Activated CD4-positive, CD25-positive, alpha-beta regulatory T cell (primary cell): ENCODE measurements around the gene GFRA1.

ENCODE experiments used
- DNase-seq, 4 experiments: peaks; one replicate each; lab custom pipeline; 2025; lab: John Stamatoyannopoulos, UW

Gene GFRA1

DNA sequence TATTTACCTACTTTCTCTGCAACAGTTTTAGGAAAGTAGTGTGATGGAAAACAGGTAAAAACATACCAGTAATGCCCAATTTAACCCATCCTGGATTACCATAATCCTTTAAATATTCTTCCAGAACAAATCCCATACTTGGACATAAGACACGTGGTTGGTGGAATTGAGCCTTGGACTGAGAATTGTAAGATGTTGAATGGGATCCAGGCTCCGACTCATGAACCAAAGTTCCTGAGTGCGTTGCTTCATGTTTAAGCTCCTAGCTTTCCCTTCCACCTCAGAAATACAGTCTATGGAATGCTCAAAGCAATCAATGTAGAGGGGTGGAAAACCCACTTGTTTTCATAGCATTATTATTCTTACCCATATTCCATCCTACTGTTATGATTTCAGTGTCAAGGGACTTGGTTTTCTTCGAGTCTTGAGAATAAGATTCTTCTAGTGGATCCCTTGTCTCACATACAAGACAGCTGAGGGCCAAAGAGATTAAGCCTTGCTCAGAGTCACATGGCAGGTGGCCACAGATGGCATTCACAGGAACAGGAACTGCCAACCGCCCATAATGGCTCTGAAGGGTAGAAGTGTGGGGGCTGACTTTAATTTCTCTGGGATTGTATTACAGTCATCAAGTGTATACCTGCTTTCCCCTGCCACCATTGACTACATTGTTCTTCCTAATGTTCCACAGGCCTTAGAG lies 171.2 kb downstream of the GFRA1 start:
- no peak for DNase-seq

DNA sequence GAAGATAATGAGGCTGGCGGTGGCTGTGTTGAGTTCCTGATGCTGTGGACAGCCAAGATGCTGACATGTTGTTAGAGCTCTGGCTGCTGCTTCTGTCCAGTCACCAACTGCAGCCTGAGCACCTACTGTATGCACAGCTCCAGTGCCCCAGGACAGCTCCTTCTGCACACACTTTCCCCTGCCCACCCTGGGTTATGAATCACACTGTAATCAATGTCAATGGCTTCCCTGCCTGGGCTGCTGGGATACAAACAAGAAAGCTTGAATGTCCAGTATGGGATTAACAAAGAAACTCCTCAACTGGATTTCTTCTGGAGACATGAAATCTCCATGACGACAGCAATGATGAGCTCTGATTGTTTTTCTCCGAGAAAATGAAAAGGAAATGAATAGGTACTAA lies 172.0 kb downstream of the GFRA1 start:
- DNase-seq = no peak

DNA sequence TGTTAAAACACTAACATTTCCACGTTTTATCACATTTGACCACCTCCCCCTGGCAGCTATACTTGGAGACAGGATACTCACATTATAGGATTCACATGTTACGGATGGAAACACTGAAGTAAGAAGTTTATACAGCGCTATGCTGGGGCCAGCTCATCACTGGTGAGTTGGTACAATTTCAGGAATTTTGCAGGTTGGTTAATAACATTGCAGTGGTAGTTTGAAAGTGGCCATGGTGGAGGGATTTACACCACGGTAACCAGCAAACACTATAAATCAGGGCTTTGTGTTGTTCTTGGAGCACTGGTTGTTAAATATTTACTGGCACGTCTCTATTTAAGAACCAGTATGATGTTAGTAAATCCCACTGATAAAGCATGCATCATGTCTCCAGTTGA lies 174.0 kb downstream of the GFRA1 start:
- DNase-seq = no peak

DNA sequence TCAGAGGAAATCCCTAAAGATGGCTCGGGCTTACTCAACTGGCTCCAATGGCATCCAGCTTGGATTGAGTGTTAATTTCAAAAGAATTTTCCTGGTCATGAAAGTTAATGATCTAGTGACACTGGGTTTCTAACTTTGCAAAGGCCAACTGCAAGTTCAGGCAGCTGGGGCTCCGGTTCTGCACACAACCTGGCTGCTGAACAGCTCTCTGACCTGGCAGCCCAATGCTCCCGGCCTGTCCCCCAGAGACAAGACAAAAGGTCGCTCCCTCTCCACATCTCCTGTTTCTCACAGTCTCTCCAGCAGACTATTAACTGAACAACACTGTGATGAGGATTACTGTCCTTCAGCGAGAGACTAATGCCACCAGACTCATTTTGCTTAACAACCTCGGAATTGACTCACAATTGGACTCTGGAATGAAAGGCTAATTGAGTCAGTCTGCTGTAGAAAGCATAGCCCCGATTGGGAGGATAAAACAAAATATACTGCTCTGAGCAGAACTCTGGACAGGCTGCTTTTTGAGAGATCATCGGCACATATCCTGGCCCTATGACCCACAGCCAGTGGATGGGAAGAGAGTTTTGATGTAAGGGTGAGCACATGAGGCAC lies 174.5 kb downstream of the GFRA1 start:
- DNase-seq = no peak

DNA sequence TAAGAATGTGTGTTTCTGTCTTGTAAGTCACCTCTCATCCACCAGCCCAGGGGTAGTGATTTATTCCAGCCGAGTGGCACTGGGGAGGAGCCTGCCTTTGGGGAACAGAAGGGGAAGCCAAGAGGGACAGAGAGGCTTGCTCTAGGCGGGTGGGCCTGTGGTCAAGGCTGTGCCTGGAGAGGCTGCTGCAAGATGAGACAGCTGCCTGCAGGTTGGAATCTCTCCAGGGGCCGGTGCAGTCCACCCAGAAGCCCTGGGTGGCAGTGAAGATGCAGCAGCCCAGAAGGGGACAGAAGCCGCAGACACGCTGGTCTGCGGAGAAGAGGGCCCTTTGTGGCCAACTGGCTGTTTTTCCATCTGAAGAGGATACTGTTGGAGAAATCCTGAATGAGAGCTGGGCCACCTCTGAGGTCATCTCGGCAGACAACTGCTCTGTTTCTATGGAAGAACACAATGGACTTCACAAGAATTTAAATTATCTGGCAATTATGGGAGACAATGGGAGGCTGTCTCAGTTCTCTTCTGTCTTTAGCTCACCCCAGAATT lies 175.7 kb downstream of the GFRA1 start:
- no peak for DNase-seq

DNA sequence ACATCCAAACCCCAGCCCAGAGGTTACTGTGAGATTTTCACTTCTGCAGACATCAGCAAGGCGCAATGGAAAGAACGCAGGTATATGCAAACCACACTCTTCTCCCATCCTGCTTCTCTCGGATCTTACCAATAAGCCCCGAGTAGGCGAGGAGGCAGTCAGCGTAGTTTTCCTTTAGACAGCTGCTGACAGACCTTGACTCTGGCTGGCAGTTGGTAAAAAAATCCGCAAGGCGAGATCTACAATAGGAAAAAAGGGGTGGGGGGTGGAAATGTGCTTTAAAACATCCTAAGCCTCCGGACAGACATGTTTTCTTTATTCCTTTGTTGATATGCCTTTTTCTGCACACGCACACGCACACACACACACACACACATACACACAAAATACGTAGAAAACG lies 176.5 kb downstream of the GFRA1 start:
- DNase-seq = no peak

DNA sequence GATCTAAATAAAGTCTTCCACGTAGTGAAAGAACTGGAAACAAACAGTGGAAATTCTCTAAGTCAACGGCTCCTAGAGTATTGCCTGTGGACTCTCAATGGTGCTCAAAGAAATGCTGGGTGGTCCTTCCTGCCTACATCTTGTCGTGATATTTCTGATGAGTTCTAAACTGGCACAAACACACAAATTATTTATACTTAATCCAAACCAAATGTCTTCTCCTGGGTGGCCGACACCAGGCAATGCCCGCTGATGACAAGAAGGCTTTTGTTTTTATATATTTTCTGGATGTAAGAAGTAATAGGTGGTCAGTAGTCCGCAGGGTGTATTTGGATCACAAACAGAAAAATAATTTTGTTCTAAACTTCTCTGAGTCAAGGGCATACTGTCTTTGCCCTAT lies 178.7 kb downstream of the GFRA1 start:
- no peak for DNase-seq

DNA sequence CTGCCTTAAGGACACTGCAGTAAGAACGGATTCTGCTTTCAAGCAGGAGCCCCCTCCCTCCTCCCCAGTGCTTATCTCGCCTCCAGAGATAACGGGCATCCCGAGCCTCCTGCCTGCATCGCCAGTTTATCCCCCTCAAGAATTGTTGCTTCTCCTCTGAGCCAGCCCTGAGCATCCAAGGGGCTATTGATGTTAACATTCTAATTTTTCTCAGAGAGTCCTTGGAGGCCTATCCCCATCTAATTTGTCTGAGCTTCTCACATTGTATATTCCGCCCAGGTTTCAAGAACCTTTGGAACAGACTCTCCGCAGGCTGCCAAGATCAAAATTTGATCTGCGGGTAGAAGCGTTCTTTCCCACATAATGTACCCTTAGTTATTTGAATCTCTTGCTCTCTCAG lies 180.0 kb downstream of the GFRA1 start:
- no peak for DNase-seq

DNA sequence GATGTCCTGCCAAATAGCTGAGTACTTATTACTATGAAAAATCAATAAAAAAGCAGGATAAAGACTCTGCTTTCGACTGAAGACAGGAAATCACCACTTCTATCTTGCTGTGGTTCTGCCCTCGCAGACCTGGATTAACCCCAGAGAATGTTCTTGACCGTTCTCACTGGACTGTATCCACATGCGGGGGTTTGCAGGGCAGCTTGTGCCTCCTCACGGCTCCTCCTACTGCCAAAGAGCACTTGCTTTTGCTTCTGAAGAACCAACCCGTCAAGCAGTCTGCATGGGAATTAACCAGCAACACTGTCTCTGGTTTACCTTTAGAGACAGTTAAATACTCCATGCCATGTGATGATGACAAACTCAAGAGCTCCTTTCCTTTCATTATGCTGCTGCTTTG lies 184.0 kb downstream of the GFRA1 start:
- no peak for DNase-seq

DNA sequence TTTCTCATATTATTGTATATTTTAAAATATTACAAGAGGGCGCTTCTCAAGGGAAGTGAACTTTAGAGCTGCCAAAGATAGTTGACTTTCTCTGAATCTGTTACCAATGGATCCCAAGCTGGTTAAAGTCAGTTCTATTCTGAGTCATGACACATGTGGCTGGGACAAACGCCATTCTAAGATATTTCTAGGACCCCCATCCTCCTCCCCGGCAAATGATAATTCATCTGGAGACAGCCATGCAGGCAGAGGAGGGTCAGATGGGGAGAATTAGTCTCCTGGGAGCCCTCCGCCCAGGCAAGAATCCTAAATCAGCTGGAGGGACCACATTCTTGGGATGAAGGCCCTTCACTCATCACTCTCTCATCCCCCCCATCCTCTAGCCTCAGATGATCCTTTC lies 187.7 kb downstream of the GFRA1 start:
- no peak for DNase-seq

DNA sequence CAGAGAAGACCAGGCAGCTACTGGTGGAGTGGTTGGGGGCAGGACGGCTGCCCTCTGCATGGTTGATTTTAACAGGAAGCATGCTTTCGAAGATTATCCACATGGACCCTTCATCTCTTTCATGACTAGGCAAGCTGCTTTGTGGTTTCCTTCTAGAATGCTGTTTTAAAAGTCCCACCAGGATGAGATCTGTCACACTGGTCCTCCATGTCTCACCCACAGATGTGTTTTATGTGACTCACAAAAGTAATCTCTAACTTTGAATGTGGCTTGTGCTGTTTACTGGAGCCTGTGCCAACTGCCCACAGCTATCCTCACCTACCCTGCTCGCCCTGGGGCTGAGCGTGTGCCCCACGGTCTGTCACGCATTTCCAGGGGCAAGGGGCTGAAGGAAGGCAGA lies 188.8 kb downstream of the GFRA1 start:
- no peak for DNase-seq

DNA sequence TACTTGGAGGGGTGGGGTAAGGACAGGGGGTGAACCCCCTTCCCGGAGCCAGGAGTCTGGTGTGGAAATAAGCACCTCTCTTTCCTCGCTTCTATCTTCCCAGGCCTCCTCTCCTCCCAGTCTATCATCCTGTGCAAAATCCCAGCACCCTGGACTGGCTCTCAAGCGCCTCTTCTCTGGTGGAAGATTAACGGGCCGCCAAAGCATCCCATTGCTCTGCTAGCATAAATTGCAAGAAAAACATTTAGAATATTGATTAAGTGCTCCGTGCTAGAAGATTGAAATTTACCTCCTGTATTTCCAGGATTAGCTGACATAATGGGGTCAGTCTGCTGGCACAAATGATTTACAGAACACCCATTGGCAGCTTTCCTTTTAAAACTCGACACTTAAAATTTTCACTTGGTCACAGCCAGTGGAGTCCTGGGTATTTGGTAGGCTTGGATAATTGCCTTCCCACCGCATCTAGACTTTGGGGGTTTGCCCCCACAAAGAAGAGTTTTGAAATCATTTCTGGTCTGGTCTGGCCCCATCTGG lies 189.7 kb downstream of the GFRA1 start:
- no peak for DNase-seq

DNA sequence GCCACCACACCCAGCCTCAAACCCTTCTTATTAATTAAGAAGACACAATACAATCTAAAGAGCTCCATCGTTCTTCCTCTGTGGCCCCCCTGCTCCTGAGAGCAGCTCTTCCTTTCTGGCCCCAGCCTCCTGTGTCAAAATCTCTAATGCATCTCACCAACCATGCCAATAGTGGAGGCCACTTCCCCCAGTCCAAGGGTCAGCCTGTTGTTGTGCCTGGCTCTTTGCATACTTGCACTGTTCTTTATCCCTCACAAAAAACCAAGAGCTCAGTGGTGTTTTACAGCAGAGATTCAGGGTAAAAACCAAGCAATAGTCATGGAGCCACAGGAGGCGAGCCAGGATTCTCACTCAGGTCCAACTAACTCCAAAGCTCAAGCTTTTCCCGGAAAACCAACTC lies 190.2 kb downstream of the GFRA1 start:
- no peak for DNase-seq

DNA sequence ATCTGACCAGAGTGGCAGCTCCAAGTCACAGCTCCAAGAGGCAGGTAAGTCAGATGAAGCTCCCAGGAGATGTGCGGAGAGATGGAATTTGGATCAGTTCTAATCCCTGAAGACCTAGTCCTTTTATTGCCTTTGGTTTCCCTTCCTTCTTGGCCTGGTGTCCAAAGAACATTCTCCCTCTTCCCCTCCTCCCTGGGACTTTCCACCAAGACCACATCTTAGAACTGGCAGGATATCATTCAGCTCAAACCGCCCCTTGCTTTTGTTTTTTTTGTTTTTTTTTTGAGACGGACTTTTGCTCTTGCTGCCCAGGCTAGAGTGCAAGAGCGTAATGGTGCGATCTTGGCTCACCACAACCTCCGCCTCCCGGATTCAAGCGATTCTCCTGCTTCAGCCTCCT lies 190.8 kb downstream of the GFRA1 start:
- DNase-seq = no peak

DNA sequence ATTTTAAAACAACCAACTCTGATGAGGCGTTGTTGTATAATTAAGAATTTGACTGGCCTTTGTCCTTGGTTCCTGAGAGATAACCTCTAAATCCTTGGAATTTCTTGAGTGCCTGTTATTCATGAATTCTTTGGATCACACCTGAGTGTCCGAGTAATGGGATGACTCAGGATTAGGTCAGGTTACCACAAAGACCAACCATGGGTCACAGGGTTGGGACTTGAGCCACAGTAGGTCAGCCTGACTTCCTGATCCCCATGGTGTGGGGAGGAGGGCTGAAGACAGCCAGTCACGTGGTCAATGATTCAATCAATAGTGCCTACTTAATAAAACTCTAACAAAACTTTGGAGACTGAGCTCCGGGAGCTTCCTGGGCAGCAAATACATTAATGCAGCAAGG lies 192.5 kb downstream of the GFRA1 start:
- DNase-seq = no peak

DNA sequence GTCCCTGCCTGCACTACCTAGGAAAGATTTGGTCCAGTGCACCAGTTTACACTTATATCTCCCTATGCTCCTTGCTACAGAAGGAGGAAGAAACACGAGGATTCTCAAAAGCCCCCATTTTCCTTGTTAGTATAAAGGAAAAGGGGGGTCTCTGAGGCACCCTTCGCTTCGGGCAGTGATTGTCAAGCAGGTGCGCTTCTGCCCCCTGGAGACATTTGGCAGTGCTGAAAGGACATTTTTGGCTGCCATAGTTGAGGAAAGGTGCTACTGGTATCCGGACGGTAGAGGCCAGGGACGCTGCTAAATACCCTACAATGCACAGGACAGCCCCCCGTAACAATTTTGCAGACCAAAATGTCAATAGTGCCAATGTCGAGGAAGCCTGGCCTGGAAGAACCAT lies 193.7 kb downstream of the GFRA1 start:
- no peak for DNase-seq

DNA sequence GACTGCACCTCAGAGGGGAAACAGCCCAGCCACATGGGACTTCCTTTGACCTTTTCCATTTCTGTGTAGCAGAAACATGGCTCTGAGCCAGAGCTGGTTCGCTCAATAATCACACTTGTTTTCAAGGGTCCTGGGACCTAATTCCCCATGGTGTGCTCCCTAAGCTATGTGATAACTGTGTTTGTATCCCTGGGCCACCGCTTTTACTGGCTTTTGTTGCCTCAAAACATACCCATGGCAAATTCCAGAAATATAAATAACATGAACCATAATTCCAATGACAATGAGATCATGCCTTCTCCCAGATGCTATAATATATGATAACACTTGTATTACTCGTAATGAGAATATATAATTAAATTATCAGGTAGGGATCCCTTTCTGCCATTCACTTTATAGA lies 196.4 kb downstream of the GFRA1 start:
- DNase-seq = no peak

DNA sequence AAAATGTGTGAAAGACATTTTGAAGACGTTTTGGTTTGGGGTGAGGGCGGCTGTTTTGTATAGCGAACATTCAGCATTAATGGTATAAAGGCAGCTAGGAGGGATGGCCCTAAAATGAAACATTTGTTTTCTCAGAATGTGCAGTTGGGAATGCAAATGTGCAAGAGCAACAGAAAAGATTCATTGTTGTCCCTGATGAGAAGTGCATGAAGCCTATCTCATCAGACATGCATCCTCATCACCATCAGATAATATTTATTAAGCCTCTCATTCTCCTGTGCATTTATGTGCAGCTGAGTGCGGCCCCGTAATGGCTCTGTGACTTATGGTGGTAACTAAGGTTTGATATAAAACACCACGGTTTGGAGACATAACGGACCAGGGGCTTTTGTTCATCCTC lies 199.5 kb downstream of the GFRA1 start:
- no peak for DNase-seq

DNA sequence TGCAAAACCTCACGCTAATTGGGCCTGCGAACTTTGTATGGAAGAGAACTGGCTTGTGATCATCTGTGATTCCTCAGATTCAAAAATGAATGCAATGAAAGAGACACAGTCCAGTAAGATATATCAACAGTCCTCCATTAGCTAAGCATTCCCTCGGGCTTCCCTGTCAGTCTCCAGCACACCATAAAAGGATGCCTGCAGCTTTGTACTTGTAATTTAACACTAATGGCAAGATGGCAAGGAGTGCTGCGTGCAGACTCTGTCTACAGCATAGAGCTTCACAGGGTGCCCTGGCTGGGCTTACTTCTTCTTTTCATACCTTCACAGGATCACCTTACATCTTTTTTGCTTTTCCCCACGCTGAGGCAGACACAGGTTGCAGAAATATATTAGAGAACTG lies 200.0 kb downstream of the GFRA1 start:
- DNase-seq = no peak

DNA sequence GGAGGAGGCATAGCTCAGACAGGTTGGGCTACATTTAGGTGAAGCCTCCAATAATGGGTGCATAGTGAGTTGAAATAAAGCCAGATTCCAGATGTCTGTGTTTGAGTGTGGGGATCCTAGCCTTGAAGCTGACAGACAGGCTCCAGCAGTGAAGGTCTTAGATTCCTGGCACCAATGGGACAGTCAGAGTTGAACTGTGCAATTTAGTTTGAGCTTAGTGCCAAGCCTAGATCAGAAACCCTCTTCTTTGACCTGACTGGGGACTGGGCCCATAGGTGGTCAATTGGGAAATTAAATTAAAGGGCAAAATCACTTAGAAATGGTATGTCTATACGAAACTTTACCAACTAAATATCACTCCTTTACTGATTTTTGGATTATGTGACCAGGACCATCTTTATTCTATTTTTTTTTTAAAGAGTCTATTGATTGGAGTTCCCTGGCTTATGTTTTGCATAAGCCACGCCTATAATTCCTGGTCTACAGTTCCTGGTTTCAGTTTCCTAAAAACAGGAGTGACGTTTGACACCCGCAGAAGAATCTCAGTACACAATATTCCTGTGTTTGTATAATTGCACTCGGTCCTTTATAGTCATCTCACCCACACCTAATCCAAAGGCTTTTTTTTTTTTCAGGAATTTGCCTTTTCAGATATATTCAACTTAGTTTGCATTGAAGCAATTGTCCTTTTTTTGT lies 201.4 kb downstream of the GFRA1 start:
- no peak for DNase-seq

DNA sequence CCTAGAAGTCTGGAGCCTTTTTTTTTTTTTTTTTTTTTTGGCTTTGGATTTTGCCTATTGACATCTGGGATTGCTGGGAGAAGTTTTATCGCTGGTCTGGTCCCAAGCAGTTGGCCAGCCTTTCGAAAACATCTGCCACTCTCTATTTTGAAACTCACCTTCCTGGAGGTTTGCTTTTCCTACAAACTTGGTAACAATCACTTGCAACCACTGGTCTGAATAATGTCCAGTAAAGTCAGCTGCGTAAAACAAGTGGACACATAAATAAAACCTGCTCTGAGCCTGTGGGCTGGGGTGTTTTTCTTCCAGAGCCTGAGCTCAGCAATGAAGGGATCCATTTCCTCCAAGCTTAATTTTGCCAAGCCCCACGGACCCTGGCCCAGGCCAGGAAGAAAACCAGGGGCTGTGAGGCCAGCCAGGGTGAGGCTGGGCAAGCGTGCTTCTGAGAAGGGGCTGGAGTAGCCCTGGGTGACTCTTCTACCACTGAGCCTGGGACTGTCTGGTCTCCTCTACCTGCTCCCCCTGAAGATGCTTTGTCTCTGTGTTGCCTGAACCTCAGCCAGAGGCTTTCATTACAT lies 202.2 kb downstream of the GFRA1 start:
- no peak for DNase-seq

DNA sequence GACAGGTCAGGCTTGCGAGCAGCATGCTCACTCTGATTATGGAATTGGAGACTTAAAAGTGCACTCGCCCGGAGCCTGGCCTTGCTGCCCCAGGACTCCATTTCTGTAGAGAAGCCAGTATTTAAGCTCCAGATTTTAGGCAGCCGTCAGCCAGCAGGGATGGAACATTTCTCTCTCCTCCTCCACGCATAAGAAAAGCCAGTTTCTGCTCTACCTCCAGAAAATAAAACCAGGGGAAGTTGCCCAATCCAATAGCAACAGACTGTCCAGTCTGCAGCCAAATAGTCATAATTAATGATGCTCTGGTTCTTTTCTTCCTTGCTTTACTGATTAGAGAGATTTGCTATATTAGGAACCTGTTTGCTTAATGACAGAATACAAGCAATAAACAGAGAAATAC lies 203.2 kb downstream of the GFRA1 start:
- no peak for DNase-seq

DNA sequence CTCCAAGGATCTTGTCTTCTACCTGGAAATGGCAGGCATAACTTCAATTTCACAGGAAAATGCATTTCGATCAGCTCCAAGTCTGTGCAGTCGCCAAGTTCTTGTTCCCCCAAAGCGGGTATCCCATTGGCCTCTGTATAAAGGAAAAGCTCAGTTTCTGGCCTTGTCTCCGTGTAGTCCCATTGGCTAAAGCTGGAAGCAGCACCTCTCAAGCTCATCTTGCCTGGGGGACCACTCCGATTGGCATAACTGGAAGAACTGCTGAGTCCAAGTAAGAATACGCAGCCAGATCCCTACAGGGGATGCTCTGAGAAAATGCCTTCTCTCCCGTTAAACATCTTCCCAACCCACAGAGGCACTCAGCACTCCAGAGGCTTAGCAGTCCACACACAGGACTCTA lies 205.2 kb downstream of the GFRA1 start:
- no peak for DNase-seq
